Caco-2 (cell line): ENCODE results near the gene NUMBL. TPM values are rescaled to one million over a fixed set of nuclear protein-coding genes. Genes with fewer than 3 reads are reported as not detected.
A peak's percentile ranks its signal among the peaks of the same experiment; 100 is the strongest.

Experiments
- BruUV-seq: library from RNA; stranded (reverse); fragments of 400-500 nt; replicated peaks from 2 replicates; lab custom pipeline; 2021; lab: Mats Ljungman, UMichigan
- CTCF ChIA-PET: fragments of 300-600 bp; sonication (Branson Sonifier 250); formaldehyde crosslinking; loops from one replicate; lab custom pipeline; 2022; ENCODE audit warnings: antibody characterized with exemption; lab: Charles Lee
- POLR2A ChIA-PET: fragments of 300-600 bp; sonication (Branson Sonifier 250); formaldehyde crosslinking; loops from one replicate; lab custom pipeline; 2022; ENCODE audit warnings: antibody characterized with exemption; lab: Charles Lee
- DNase-seq, 2 experiments: peaks; one replicate each; pipeline versions ENCODE4 v3.0.0 to v3.0.0-alpha.2; 2020 to 2022
- H3K27me3 ChIP-seq: replicated peaks from 2 replicates; pipeline ENCODE4 v1.6.0; 2011; ENCODE audit warnings: low read length; ENCODE audit not compliant: control insufficient read depth, insufficient read depth
- H3K36me3 ChIP-seq: 2 replicates; pipeline ENCODE4 v1.5.1; 2011; ENCODE audit warnings: low read length; ENCODE audit not compliant: control insufficient read depth, insufficient read depth
- H3K4me1 ChIP-seq: fragments of 250-450 bp; sonication (Bioruptor Pico); 2 replicates; pipeline ENCODE4 v1.5.1; 2020; ENCODE audit warnings: mild to moderate bottlenecking
- H3K4me3 ChIP-seq: 2 replicates; pipeline ENCODE4 v1.5.1; 2011; ENCODE audit warnings: low read depth, mild to moderate bottlenecking, control low read depth, low read length
- H3K9me3 ChIP-seq: fragments of 250-450 bp; sonication (Bioruptor Pico); 2 replicates; pipeline ENCODE4 v1.5.1; 2020; ENCODE audit warnings: mild to moderate bottlenecking, moderate library complexity
- H3K27ac Mint-ChIP-seq: one replicate; pipeline ENCODE4 v1.8.0; 2022; ENCODE audit warnings: mixed read lengths; ENCODE audit not compliant: unreplicated experiment
- H3K27me3 Mint-ChIP-seq: one replicate; pipeline ENCODE4 v1.8.0; 2022; ENCODE audit warnings: mixed read lengths; ENCODE audit not compliant: insufficient read depth, unreplicated experiment
- H3K36me3 Mint-ChIP-seq: one replicate; pipeline ENCODE4 v1.8.0; 2022; ENCODE audit warnings: mild to moderate bottlenecking, mixed read lengths; ENCODE audit not compliant: insufficient read depth, unreplicated experiment
- H3K4me1 Mint-ChIP-seq: one replicate; pipeline ENCODE4 v1.8.0; 2022; ENCODE audit warnings: low read depth, mixed read lengths; ENCODE audit not compliant: unreplicated experiment
- H3K4me3 Mint-ChIP-seq: one replicate; pipeline ENCODE4 v1.8.0; 2022; ENCODE audit warnings: mild to moderate bottlenecking, moderate library complexity, mixed read lengths; ENCODE audit not compliant: unreplicated experiment
- H3K9me3 Mint-ChIP-seq: one replicate; pipeline ENCODE4 v1.8.0; 2022; ENCODE audit warnings: mixed read lengths; ENCODE audit not compliant: unreplicated experiment
- intact Hi-C: fragments of 100-400 bp; cut with micrococcal nuclease; formaldehyde crosslinking; loops from one replicate; pipeline ENCODE4 v1.10.0; 2022; ENCODE audit not compliant: unreplicated experiment
- total RNA-seq: library from RNA; stranded (reverse); gene quantifications from 2 replicates; pipeline ENCODE4 v1.2.3, GENCODE V29; 2022
- TF ChIP-seq, protein P1 (sequence below), 2 experiments: fragments of 200-600 bp in 1 of 2; IDR thresholded peaks; 1 replicate in 1 of 2; 2 replicates in 1 of 2; pipeline versions ENCODE4 v1.5.1 to v1.8.0; 2011 to 2022; ENCODE audit warnings: antibody characterized with exemption in 1 of 2, control low read depth in 1 of 2, inconsistent platforms in 1 of 2, low read depth in 1 of 2, low read length in 1 of 2, mild to moderate bottlenecking in 1 of 2, moderate library complexity in 1 of 2; ENCODE audit not compliant: insufficient read depth in 1 of 2, severe bottlenecking in 1 of 2, unreplicated experiment in 1 of 2

Gene NUMBL
- total RNA-seq, 1 experiment from 2014 or later: 22.0 TPM

DNA sequence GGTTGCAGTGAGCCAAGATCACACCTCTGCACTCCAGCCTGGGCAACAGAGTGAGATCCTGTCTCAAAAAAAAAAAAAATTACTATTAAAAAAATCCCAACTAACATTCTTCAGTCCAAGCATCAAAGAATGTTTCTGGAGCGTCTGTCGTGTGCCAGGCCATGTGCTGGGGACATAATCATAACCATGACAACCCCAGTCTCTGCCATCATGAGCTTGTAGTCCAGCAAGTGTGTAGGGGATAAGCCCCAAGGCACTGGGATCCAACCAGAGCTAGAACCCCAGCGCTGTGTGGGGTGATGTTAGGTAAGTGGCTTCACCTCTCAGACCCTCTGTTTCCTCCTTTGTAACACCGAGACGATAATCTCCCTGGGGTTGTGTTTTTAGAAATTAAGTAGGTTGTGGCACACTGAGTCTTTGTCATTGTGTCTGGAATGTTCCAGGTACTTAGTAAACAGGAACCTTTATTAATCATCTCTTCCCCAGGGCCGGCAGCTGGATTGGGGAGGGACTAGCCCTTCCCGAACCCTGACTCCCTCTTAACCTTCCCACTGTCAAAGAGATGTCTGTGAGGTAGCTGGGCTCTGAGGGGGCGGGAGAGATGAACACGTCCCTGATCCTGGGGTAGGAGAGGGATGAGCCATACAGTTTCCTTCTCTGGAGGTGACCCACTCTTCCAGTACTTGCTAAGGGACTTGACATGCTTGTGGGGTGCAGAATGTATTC, 31.6 kb upstream of the NUMBL start:
- Histone ChIP-seq H3K36me3 (peaks cover 20% of the 10 kb centered on the region), H3K4me1 (peaks cover 6% of the 10 kb centered on the region; the same call in 1 of the 2 replicates), H3K9me3 (peaks cover 6% of the 10 kb centered on the region; the same call in 1 of the 2 replicates), H3K27me3 (no peaks in the 10 kb centered on the region), H3K4me3 (no peak overlapping the region)
- no peak for DNase-seq
- POLR2A ChIA-PET: interaction anchor here (0.7 to 1.5 kb wide), 3 partner anchors 28 to 56 kb away, joined by 3 to 10 read pairs (median 6); partner anchors contain the start of genes ACTMAP, NUMBL, RAB4B and SNRPA
- Mint-ChIP-seq H3K4me3 (no peak overlapping the region), H3K27me3 (no peaks in the 10 kb centered on the region), H3K9me3 (no peaks in the 10 kb centered on the region), H3K36me3 (peaks cover 81% of the 10 kb centered on the region), H3K27ac (peak overlapping the region; percentile 6), H3K4me1 (peaks cover 10% of the 10 kb centered on the region)
- intact Hi-C loops: no loop called here
- BruUV-seq: no TSS peak
- CTCF ChIA-PET: interaction anchor here (0.6 kb wide), 1 partner anchor 289 kb away, joined by 4 read pairs; no protein-coding TSS in a partner anchor
- TF ChIP-seq, protein P1, sequence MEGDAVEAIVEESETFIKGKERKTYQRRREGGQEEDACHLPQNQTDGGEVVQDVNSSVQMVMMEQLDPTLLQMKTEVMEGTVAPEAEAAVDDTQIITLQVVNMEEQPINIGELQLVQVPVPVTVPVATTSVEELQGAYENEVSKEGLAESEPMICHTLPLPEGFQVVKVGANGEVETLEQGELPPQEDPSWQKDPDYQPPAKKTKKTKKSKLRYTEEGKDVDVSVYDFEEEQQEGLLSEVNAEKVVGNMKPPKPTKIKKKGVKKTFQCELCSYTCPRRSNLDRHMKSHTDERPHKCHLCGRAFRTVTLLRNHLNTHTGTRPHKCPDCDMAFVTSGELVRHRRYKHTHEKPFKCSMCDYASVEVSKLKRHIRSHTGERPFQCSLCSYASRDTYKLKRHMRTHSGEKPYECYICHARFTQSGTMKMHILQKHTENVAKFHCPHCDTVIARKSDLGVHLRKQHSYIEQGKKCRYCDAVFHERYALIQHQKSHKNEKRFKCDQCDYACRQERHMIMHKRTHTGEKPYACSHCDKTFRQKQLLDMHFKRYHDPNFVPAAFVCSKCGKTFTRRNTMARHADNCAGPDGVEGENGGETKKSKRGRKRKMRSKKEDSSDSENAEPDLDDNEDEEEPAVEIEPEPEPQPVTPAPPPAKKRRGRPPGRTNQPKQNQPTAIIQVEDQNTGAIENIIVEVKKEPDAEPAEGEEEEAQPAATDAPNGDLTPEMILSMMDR (IDR thresholded peaks at IDR 0.05; ENCODE audit: insufficient read depth in 1 of 2, low read depth in 1 of 2, low read length in 1 of 2, severe bottlenecking in 1 of 2, unreplicated experiment in 1 of 2): no peak

DNA sequence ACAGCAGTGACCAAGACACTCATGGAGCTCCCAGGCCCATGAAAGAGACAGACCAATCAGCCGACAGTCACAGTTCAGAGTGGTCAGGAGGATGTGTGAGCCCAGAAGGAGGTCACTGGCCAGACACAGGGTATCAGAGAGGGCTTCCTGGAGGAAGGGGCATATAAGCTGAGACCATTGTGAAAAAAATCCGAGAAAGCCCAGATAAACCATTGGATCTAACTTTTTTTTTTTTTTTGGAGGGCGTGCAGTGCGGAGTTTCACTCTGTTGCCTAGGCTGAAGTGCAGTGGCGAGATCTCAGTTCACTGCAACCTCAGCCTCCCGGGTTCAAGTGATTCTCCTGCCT, 30.7 kb upstream of the NUMBL start:
- TF ChIP-seq, protein P1 (IDR thresholded peaks at IDR 0.05; ENCODE audit: insufficient read depth in 1 of 2, low read depth in 1 of 2, low read length in 1 of 2, severe bottlenecking in 1 of 2, unreplicated experiment in 1 of 2): no peak
- H3K27ac Mint-ChIP-seq: peak overlapping the region; percentile 93
- DNase-seq: no peak
- POLR2A ChIA-PET: interaction anchor here (1.5 kb wide), 1 partner anchor 29 kb away, joined by 6 read pairs; the partner anchor contains the start of genes ACTMAP and SNRPA
- peaks cover 10% of the 10 kb centered on the region for H3K4me1 Mint-ChIP-seq
- intact Hi-C loops: no loop called here
- no peaks in the 10 kb centered on the region for H3K27me3 Mint-ChIP-seq
- H3K4me3 Mint-ChIP-seq: peak overlapping the region; percentile 84
- Histone ChIP-seq H3K9me3 (peaks cover under 1% of the 10 kb centered on the region; the same call in 1 of the 2 replicates), H3K27me3 (no peaks in the 10 kb centered on the region), H3K4me1 (peaks cover 6% of the 10 kb centered on the region; the same call in 1 of the 2 replicates), H3K4me3 (no peak overlapping the region), H3K36me3 (peaks cover 18% of the 10 kb centered on the region)
- no peaks in the 10 kb centered on the region for H3K9me3 Mint-ChIP-seq
- peaks cover 80% of the 10 kb centered on the region for H3K36me3 Mint-ChIP-seq
- CTCF ChIA-PET: interaction anchor here (0.7 kb wide), 1 partner anchor 50 kb away, joined by 3 read pairs; no protein-coding TSS in a partner anchor
- BruUV-seq: no TSS peak

DNA sequence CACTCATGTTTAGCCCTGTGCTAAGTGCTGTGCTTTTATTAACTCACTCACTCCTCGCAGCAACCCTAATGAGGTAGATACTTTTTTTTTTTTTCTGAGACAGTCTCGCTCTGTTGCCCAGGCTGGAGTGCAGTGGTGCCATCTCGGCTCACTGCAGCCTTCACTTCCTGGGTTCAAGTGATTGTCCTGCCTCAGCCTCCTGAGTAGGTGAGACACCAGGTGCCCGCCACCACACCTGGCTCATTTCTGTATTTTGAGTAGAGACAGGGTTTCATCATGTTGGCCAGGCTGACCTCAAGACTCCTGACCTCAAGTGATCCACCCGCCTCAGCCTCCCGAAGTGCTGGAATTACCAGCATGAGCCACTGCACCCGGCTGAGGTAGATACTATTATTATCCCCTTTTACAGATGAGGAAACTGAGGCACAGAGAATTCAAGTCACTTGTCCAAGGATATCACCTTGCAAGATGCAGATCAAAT, 29.0 kb upstream of the NUMBL start:
- H3K36me3 Mint-ChIP-seq: peaks cover 76% of the 10 kb centered on the region
- intact Hi-C loops: loop anchor here (2.0 kb wide), 1 partner anchor 543 kb away; no protein-coding TSS in a partner anchor
- ChIA-PET POLR2A (interaction anchor here (0.6 to 1.5 kb wide), 6 partner anchors 9 to 59 kb away, joined by 3 to 21 read pairs (median 4); partner anchors contain the start of genes ACTMAP, RAB4B and SNRPA), CTCF (no interaction called here)
- TF ChIP-seq, protein P1 (IDR thresholded peaks at IDR 0.05; ENCODE audit: insufficient read depth in 1 of 2, low read depth in 1 of 2, low read length in 1 of 2, severe bottlenecking in 1 of 2, unreplicated experiment in 1 of 2): no peak
- Histone ChIP-seq H3K36me3 (peaks cover 8% of the 10 kb centered on the region), H3K4me1 (peaks cover 6% of the 10 kb centered on the region; the same call in 1 of the 2 replicates), H3K9me3 (no peaks in the 10 kb centered on the region), H3K27me3 (no peaks in the 10 kb centered on the region), H3K4me3 (peak overlapping the region; percentile 71)
- no TSS peak for BruUV-seq
- H3K27me3 Mint-ChIP-seq: no peaks in the 10 kb centered on the region
- H3K27ac Mint-ChIP-seq: peak overlapping the region; percentile 93
- no peak for DNase-seq
- H3K4me3 Mint-ChIP-seq: peak overlapping the region; percentile 84
- no peaks in the 10 kb centered on the region for H3K9me3 Mint-ChIP-seq
- peaks cover 18% of the 10 kb centered on the region for H3K4me1 Mint-ChIP-seq
